ENCODE measurements around the gene SFI1. TPM values are rescaled to one million over a fixed set of nuclear protein-coding genes. Genes with fewer than 3 reads are reported as not detected.
A peak's percentile ranks its signal among the peaks of the same experiment; 100 is the strongest.

SFI1 gene
- total RNA-seq, 2 donors from 2014 or later, result 6.5 to 6.8 TPM

GRCh38 chr22:31625661-31626426 lies 129.5 kb downstream of the SFI1 start:
- Histone ChIP-seq H3K36me3 (peaks cover 11% of the 10 kb centered on the region), H3K4me1 (peaks cover 0 to 50% of the 10 kb centered on the region in 2 donors), H3K27me3 (no peaks in the 10 kb centered on the region), H3K9me3 (no peaks in the 10 kb centered on the region), H3K27ac (peak overlapping the region in 1 of 2 donors; percentile 4), H3K4me3 (no peak overlapping the region)
- no peak for DNase-seq (ENCODE audit: low spot score)
- TF ChIP-seq CTCF (IDR thresholded peaks at IDR 0.05), result no peak

GRCh38 chr22:31626427-31627150 lies 130.3 kb downstream of the SFI1 start:
- H3K4me1 ChIP-seq, result peaks cover 0 to 57% of the 10 kb centered on the region in 2 donors
- H3K27ac ChIP-seq, result peak overlapping the region; percentile 4 to 8
- H3K27me3 ChIP-seq, result no peaks in the 10 kb centered on the region
- H3K36me3 ChIP-seq, result peaks cover 3% of the 10 kb centered on the region
- DNase-seq (ENCODE audit: low spot score), result no peak
- no peak for TF ChIP-seq CTCF (IDR thresholded peaks at IDR 0.05)
- H3K9me3 ChIP-seq, result no peaks in the 10 kb centered on the region
- no peak overlapping the region for H3K4me3 ChIP-seq

GRCh38 chr22:31627223-31627731 lies 130.9 kb downstream of the SFI1 start:
- H3K4me1 ChIP-seq, result peaks cover 0 to 58% of the 10 kb centered on the region in 2 donors
- H3K9me3 ChIP-seq, result no peaks in the 10 kb centered on the region
- H3K27me3 ChIP-seq, result no peaks in the 10 kb centered on the region
- no peak for DNase-seq (ENCODE audit: low spot score)
- H3K4me3 ChIP-seq, result no peak overlapping the region
- peak overlapping the region; percentile 3 to 8 for H3K27ac ChIP-seq
- no peaks in the 10 kb centered on the region for H3K36me3 ChIP-seq
- TF ChIP-seq CTCF (IDR thresholded peaks at IDR 0.05), result no peak

GRCh38 chr22:31628362-31628761 lies 132.0 kb downstream of the SFI1 start:
- Histone ChIP-seq H3K27ac (peak overlapping the region in 1 of 2 donors; percentile 3), H3K4me1 (peaks cover 0 to 58% of the 10 kb centered on the region in 2 donors), H3K36me3 (no peaks in the 10 kb centered on the region)

More at GRCh38 chr22:31628362-31628761, 132.0 kb downstream of the SFI1 start:
- TF ChIP-seq CTCF (IDR thresholded peaks at IDR 0.05), result no peak
- DNase-seq (ENCODE audit: low spot score), result no peak
- Histone ChIP-seq H3K4me3 (no peak overlapping the region), H3K9me3 (no peaks in the 10 kb centered on the region), H3K27me3 (no peaks in the 10 kb centered on the region)

All from right atrium auricular region (tissue), 2 donors.